ENCODE measurements around the gene SLC25A25.
A peak's percentile ranks its signal among the peaks of the same experiment; 100 is the strongest.
"Not testable (repeated sequence)": the region's sequence is repeated elsewhere in the genome, so short reads cannot be mapped to it uniquely, and the experiment has no call there.

The SLC25A25 gene

DNA sequence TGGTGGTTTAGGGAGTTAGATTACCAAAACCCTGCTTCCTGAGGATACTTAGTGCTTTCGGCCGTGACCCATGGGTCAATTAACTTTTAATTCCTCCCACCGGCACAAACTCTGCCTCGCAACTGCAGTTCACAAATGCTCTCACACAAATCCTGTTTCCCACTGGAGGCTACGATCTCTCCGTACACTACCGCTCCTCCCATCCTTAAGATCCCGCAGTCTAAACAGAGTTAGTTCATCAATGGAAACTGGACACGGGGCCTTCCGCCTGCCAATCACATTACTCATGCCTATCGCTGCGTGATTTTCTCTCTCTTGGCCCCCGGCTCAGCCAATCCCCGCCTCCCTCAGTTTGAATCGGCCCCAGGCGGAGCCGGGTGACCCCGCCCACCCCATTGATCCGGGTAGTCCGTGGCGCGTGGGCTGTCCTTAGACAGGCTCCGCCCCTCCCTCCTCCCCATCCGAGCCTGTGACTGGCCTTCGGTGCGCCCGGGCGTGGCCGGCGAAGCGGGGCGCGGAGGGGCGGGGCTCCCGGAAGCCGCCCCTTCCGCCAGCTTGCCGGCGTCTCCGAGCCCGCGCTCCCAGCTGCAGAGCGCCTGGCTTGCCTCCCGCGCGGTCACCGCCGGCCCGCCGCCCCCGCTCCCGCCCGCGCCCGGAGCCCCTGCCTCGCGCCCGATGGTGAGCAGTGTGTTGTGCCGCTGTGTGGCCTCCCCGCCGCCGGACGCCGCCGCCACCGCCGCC, at the start of gene SLC25A25:
Gene SLC25A25, plus strand, starts transcription at position 588 of the 741 bp plus-strand sequence. Its CDS starts 88 bp downstream, at position 676.
- peak; percentile 94 for DNase-seq

- no peak for DNase-seq
These were observed 47.3 kb upstream of the SLC25A25 start for GRCh38 chr9:128020692-128021091.

DNA sequence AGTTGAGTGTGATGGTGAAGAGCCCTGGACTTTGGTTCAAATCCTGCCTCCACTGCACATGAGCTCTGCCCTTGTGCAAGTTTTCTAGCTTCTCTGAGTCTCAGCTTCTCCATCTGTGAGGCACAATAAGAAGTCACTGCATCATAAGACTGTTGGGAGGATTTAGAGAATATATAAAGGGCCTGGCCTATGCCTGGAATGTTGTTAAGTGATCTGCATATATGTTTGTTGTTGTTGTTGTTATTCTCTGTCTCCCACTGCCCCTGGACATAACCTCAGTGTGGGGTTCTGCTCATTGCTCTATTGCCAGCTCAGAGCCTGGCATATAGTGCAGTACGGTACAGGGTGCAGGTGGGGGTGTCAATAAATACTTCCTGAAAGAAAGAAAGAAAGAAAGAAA, 46.9 kb upstream of the SLC25A25 start:
- DNase-seq, result no peak

GRCh38 chr9:128022886-128023285, 45.1 kb upstream of the SLC25A25 start:
- DNase-seq, result no peak

- not testable (repeated sequence) for DNase-seq
These were observed 44.4 kb upstream of the SLC25A25 start for GRCh38 chr9:128023671-128024070.

DNA sequence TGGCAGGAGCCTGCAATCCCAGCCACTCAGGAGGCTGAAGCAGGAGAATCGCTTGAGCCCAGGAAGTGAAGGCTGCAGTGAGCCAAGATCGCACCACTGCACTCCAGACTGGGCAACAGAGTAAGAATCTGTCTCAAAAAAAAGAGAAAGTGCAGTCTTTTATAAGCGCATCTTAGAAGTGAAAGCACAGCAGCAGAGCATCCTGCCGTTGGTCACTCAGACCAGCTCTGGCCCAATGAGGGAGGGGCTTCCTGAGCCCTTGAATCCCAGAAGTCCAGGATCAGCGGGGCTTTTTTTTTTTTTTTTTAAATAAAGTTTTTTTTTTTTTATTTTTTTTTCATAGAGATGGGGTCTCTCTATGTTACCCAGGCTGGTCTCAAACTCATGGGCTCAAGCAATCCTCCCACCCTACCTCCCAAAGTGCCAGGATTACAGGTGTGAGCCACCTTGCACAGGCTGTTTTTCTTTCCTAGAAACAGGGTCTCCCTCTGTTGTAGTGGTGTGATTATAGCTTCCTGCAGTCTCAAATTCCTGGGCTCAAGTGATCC, 43.2 kb upstream of the SLC25A25 start:
- DNase-seq, result no peak

- no peak for DNase-seq
These were observed 42.3 kb upstream of the SLC25A25 start for GRCh38 chr9:128025736-128026135.

- DNase-seq, result no peak
These were observed 41.7 kb upstream of the SLC25A25 start for GRCh38 chr9:128026255-128026772.

DNA sequence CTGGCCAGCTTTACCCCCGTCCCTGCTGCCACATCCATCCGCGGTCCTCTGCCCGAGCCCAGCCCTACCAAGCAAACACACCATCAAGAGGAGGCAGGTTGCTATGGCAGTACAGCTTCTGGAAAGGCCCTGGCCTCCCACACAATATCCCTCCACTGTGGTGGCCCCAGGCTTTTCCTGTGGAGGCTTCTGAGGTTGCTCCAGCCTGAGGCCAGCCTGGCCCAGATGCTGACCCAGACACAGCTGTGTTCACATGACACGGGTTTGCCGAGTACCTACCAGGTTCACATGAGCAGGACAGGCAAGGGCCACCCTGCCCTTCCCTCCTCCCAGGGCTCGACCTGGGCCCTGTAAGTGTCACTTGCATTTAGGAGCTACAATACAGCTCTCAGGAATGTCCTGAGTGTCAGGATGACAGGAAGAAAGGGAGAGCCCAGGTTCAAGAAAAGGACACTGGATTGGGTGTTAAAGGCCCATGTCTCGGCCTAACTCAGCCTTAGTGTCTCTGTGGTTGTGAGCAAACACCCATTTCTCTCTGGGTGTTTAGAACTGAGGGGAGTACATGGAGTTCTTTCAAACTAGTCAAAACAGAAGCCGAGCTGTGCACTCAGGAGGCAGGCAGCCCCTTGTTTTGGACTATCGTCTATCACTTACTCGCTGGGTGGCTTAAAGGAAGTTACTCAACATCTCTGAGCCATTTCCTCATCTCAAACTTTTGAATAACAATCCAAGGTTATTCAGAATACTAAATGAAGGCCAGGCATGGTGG, 41.1 kb upstream of the SLC25A25 start:
- DNase-seq, result no peak

- no peak for DNase-seq
These were observed 40.3 kb upstream of the SLC25A25 start for GRCh38 chr9:128027705-128028104.

GRCh38 chr9:128033609-128034008, 34.4 kb upstream of the SLC25A25 start:
- DNase-seq, result no peak

GRCh38 chr9:128034821-128035652, 33.0 kb upstream of the SLC25A25 start:
- peak; percentile 75 for DNase-seq

- not testable (repeated sequence) for DNase-seq
These were observed 31.5 kb upstream of the SLC25A25 start for GRCh38 chr9:128036522-128036921.

- DNase-seq, result not testable (repeated sequence)
These were observed 27.2 kb upstream of the SLC25A25 start for GRCh38 chr9:128040783-128041182.

DNA sequence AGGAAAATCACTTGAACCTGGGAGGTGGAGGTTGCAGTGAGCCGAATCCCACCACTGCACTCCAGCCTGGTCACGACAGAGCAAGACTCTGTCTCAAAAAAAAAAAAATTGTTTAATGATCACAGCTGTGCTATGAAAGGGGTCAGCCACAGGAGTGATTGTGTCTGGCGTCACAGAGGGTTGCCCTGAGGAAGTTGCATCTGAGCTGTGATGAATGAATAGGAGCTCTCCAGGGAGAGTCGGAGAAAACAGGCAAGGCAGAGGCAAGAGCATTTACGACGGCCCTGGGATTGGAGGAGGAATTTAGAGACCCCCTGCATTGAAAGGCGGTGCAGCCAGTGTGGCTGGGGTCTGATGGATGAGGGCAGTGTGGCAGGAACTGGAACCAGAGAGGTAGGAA, 26.0 kb upstream of the SLC25A25 start:
- no peak for DNase-seq

DNA sequence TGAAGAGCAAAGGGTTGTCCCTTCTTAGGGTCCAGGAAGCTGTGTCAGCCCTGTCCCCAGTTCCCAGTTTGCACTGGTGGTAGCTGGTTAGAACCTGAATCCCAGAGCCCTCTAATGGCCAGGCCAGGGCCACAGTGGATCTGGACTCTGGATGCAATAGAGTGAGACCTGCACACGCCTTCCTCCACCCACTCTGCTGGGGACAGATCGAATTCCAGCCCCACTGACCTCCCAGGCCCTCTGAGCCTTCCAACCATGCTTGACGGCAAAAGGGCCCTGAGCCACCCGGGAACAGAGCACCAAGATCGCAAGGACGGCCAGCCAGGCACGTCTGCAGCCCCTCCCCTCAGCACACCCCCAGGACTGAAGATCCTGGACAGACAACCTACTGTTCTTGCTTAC, 24.6 kb upstream of the SLC25A25 start:
- DNase-seq, result no peak

GRCh38 chr9:128045409-128045808, 22.6 kb upstream of the SLC25A25 start:
- DNase-seq, result not testable (repeated sequence)

DNA sequence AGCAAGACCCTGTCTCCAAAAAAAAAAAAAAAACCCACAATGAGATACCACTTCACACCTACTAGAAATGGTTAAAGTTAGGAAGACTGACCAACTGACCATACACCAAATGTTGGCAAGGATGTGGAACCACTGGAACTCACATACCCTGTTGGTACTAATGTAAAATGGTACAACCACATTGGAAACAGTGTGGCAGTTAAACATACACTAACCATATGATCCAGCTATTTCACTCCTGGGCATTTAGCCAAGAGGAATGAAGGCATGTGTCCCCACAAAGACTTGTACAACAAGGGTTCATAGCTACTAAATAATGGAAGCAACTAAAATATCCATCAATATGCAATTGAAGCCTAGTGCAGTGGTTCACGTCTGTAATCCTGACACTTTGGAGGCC, 22.2 kb upstream of the SLC25A25 start:
- DNase-seq, result no peak

- DNase-seq, result no peak
These were observed 20.8 kb upstream of the SLC25A25 start for GRCh38 chr9:128047231-128047630.

DNA sequence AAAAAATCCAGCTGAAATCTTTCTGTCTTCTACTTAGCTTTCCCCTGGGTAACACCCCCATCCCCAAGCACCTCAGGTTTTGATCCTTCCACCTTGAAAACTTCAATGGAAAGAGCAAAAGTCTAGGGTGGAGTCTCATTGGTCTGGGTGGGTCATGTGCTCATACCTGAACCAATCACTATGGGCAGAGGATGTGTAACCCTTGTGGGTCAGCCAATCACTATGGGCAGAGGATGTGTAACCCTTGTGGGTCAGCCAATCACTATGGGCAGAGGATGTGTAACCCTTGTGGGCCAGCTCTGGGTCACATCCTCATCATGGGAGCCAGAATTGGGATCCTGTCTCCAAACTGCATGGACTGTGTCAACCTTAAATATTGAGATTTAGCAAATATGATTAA, 19.4 kb upstream of the SLC25A25 start:
- DNase-seq, result no peak

GRCh38 chr9:128049843-128050242, 18.2 kb upstream of the SLC25A25 start:
- no peak for DNase-seq

DNA sequence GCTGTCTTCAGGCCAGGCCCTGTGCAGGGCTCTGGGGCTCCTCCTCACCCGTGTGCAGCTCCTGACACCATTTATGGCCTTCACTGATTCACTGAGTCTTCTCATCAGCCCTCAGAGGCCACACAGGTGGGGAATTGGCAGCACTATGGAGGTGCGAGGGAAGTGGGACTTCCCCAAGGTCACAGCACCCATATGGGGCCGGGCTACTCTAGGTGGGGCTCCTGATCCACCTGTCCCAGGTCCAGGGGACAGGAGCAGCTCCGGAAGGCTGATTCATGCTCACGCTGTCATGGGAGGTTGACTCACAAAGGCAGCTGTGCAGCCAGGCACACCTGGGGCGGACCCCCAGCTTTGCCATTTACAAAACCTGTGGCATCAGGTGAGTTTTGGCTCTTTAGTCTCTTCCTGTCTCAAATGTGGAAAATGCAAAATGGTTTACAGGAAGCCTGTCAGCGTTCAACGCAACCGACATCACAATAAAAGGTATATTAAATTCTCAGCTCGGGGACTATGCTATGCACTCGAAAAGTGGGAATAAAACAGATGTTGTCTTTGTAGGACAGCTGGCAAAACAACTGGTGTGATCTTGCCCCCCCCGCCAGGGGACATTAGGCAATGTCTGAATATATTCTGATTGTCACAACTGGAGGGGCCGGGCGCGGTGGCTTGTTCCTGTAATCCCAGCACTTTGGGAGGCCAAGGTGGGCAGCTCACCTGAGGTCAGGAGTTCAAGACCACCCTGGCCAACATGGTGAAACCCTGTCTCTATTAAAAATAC, 15.9 kb upstream of the SLC25A25 start:
- DNase-seq, result no peak
